NCI-H187 treated with DMSO at 0.1 percent for 48 hours (cell line): ENCODE results near the gene SMAD3.

ENCODE experiments used
- DNase-seq: peaks from one replicate; lab custom pipeline; 2025; lab: John Stamatoyannopoulos, UW

The SMAD3 gene

DNA sequence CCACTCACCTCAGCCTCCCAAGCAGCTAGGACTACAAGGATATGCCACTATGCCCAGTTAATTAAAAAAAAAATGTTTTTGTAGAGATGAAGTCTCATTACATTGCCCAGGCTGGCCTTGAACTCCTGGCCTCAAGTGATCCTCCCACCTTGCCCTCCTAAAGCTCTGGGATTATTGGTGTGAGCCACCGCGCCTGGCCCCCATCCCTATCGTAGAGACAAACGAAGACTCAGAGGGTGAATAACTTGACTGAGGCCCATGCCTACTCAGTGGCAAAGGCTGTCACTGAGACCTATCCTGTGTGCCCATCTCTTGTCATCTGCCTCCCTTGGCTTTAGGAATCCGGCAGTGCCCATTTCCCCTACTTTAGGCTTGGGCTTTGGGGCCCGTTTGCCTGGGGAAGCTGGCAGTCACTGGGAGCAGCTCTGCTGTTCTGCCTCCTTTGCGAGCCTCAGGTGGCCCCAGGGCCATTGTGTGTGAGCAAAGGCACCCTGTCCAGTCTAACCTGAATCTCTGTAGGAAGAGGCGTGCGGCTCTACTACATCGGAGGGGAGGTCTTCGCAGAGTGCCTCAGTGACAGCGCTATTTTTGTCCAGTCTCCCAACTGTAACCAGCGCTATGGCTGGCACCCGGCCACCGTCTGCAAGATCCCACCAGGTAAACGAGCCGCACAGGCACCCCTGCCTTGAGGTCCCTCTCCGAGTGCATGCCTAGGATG, 119.0 kb downstream of the SMAD3 start:
- no peak for DNase-seq

DNA sequence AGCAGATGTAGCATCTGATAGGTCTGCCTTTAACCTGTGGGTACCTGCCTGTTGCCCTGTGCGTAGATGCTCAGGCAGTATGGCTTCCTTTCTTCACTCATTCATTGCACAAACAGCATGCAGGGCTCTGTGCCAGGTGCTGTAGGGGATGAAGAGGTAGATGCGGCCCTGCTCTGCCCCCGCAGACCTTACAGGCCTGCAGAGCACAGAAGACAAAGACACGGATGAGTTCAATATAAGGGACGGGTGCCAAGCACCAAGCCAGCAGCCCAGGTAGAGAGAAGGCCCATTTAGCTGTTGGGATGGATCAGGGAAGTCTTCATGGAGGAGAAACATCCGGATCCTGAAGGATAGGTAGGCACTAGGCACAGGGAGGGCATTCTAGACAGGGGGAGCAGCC, 119.6 kb downstream of the SMAD3 start:
- no peak for DNase-seq

GRCh38 chr15:67185621-67186225, 120.3 kb downstream of the SMAD3 start:
- DNase-seq = no peak

DNA sequence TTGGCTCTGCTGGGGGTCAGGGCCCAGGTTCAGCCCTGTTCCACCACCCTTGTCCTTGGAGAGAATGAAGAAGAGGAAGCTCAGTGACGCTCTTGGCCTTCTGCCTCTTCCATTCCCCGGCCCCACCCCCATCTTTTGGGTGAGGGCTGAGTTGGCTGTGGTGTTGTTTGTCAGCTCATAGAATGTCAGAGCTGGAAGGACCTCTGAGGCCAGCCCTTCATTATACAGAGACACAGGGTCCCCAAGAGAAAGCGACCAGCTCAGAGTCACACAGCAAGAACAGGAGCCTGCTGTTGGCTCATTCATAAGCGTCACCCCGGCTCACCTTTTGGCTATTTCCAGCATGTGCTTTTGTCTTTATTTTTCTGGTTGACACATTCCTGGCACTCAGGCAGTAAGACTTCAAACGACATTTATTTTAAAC, 120.8 kb downstream of the SMAD3 start:
- no peak for DNase-seq

GRCh38 chr15:67186688-67187087, 121.3 kb downstream of the SMAD3 start:
- DNase-seq = no peak

- DNase-seq = no peak
Measured at GRCh38 chr15:67187351-67187854, 122.0 kb downstream of the SMAD3 start.

- DNase-seq = no peak
Measured at GRCh38 chr15:67188551-67189218, 123.3 kb downstream of the SMAD3 start.

DNA sequence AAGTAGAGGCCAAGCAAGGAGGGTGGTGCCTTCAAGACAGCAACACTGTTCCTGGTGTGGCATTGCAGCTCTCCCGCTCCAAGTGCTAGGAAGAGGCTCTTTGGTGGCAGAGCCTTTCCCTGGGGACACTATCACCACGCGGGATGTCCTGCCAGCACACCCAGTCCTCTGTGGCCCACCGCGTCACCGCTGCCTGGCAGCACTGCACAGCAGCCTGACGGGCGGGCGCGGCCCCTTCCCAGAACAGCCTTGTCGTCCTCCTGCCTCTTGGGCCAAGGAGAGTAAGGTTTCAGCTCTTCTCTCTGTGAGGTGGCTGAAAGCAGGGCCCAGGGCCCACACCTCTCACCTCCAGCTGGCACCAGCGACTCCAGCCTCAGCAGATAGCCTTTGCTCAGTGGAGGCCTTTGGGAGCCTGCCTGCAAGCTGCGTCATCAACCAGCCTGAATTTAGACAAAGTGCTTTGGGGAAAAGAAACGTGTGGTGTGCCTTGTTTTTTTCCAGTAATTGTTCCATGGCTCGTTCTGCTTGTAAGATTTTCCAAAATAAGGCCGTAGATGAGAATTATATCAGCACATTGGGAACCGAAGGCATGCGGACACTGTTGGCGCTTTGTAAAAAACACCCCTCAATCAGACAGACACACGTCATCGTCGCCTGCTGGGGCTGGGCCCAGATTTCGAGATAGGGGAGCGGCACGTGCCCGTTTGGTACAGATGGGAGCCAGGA, 124.1 kb downstream of the SMAD3 start:
- DNase-seq = no peak

DNA sequence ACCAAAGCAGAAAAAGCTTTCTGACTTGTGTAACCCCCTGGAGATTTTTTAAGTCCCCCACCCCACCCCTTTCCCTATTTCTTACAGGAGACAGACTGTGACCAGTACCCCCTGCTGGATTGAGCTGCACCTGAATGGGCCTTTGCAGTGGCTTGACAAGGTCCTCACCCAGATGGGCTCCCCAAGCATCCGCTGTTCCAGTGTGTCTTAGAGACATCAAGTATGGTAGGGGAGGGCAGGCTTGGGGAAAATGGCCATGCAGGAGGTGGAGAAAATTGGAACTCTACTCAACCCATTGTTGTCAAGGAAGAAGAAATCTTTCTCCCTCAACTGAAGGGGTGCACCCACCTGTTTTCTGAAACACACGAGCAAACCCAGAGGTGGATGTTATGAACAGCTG, 124.9 kb downstream of the SMAD3 start:
- DNase-seq = no peak

GRCh38 chr15:67190813-67191212, 125.4 kb downstream of the SMAD3 start:
- DNase-seq = no peak

DNA sequence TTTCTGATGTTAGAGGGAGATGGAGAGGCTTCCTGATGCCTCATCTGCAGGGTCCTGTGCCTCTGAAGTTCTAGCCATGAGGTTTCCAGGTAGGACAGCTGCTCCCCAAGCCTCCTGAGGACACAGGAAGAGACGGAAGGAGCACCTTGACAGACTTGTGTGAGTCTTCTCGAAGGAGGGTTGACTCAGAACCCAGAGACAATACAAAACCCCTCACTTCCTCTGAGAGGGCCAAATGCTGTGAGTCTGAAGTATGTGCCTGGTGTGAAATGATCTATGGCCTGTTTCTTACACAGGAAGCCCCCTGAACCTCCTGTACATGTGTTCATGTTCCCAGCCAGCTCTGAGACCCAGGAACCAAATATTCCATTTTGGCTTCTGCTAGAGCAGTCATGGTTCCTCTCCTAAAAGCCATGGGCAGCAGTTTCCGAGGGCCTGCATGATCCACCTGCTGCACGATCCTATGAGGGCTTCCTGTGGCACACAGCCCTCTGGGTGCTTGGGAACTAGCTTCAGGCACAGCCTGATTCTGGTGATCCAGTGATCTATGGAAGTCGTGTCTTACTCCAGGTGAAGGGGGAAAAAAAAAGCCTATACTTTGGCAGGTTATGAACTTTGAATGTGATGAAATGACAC, 126.9 kb downstream of the SMAD3 start:
- DNase-seq = no peak

DNA sequence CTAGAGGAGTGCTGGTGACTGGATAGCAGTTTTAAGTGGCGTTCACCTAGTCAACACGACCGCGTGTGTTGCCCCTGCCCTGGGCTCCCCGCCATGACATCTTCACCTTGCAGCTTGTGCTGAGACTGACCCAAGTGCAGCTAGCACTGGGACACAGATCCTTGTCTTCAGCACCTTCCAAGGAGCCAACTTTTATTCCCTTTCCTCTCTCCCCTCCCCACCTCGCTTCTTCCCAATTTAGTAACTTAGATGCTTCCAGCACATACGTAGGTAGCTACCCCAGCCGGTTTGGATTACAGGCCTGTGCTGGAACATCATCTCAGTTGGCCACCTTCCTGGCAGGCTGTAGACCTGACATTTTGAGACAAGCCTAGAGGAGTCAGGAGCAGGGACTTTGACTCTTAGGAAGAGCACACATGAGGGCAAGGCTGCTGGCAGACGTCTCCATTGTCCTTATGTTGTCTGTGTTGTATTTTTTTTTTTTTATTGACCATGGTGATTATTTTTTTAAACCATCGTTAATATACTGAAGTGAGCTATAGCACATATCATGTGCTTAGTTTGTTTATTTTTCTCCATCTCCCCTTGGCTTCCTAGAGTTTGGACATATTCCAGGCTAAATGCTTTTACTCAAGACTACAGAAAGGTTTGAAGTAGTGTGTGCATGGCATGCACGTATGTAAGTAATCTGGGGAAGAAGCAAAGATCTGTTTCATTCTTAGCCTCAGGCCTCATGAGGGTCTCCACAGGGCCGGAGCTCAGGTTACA, 128.0 kb downstream of the SMAD3 start:
- no peak for DNase-seq

- DNase-seq = no peak
Measured at GRCh38 chr15:67194171-67195114, 129.0 kb downstream of the SMAD3 start.

GRCh38 chr15:67195305-67195704, 129.9 kb downstream of the SMAD3 start:
- DNase-seq = no peak

DNA sequence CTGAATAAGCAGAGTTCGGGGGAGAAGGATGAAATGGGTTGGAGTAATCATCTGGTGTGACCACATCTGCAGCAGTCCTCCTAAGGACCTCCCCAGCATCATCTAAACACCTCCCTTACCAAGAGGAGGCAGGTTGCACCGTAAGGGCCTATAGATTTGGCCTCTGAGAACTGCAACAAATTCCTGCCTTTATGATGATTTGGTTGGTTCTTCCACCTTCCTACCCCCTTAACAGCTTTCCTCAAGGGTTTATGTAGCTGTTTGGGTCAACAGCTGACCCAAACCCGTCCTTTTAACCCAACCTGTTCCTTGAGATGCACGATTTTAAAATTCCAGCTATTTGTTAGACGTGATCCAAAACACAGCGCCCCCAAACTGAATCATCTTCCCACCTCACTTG, 130.8 kb downstream of the SMAD3 start:
- DNase-seq = no peak

- DNase-seq = no peak
Measured at GRCh38 chr15:67196672-67197363, 131.4 kb downstream of the SMAD3 start.

- DNase-seq = no peak
Measured at GRCh38 chr15:67197364-67197695, 131.9 kb downstream of the SMAD3 start.

DNA sequence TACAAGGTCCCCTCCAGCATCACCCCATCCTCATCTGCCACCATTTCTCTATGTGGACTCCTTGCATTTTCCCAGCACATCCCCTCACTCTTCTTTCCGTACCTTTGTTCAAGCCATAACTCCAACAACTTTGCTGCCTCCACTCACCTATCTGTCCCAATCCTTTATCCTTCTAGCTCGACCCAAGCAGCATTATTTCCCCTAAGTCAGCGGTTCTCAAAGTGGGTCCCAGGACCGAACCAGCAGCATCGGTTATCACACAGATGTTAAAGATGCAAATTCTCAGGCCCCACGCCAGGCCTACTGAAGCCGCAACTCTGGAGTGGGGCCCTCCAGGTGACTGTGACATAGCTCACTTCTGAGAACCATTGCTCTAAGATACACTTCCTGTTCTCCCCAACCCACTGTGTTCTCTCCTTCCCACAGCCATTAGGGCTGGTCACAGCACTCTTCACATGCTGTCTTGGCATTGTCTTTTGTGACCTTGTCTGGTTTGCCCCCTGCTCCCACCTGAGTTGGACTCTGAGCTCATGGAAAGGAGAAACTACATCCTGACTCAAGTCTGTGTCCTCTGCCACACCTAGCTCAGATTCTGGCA, 132.9 kb downstream of the SMAD3 start:
- DNase-seq = no peak

DNA sequence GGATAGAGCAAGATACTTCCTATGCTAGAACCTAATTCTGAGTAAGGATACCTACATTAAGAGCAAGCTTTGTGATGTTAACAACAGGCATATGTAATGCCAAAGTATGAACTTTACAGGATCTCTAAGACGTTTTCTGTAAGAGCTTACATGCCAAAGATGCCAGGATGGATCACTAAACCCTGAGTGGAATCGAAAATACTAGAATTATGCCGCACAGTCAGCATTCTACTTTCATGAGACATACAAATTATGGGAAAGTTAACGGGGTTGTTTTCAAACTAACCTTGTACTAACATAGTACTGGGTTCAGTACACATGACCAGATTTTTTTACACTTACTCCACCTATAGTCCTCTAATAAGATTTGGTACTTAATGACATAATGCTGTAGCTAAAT, 134.0 kb downstream of the SMAD3 start:
- DNase-seq = no peak
